A673 (cell line): ENCODE measurements around the gene CCM2. TPM values are rescaled to one million over a fixed set of nuclear protein-coding genes. Genes with fewer than 3 reads are reported as not detected.

ENCODE experiments used
- BruUV-seq: library from RNA; stranded (reverse); fragments of 400-500 nt; replicated peaks from 2 replicates; lab custom pipeline; 2021; lab: Mats Ljungman, UMichigan
- CTCF ChIA-PET: fragments of 300-600 bp; sonication (Branson Sonifier 250); formaldehyde crosslinking; loops from one replicate; lab custom pipeline; 2022; ENCODE audit warnings: antibody characterized with exemption; lab: Charles Lee
- POLR2A ChIA-PET: fragments of 300-600 bp; sonication (Branson Sonifier 250); formaldehyde crosslinking; loops from one replicate; lab custom pipeline; 2022; ENCODE audit warnings: antibody characterized with exemption; ENCODE audit not compliant: low non-redundant PET; lab: Charles Lee
- DNase-seq: peaks from one replicate; pipeline ENCODE4 v3.0.0-alpha.2; 2015; ENCODE audit warnings: low spot score
- H3K27ac ChIP-seq: fragments of 200-600 bp; sonication (generic); 2 replicates; pipeline ENCODE4 v1.5.1; 2016; ENCODE audit warnings: mixed run types, low read depth, mild to moderate bottlenecking, mixed read lengths, antibody characterized with exemption, low read length; ENCODE audit not compliant: poor library complexity, severe bottlenecking
- H3K27me3 ChIP-seq: fragments of 200-600 bp; sonication (generic); replicated peaks from 2 replicates; pipeline ENCODE4 v1.6.1; 2017; ENCODE audit warnings: mixed run types, low read depth, mild to moderate bottlenecking, mixed read lengths, antibody characterized with exemption, low read length; ENCODE audit not compliant: insufficient read depth, poor library complexity
- H3K36me3 ChIP-seq: fragments of 200-600 bp; sonication (generic); 2 replicates; pipeline ENCODE4 v1.6.1; 2016; ENCODE audit warnings: mixed run types, mild to moderate bottlenecking, mixed read lengths, antibody characterized with exemption, low read length; ENCODE audit not compliant: insufficient read depth, poor library complexity, severe bottlenecking
- H3K4me1 ChIP-seq: fragments of 200-600 bp; sonication (generic); 2 replicates; pipeline ENCODE4 v1.6.1; 2017; ENCODE audit warnings: mixed run types, mild to moderate bottlenecking, mixed read lengths, antibody characterized with exemption, low read length; ENCODE audit not compliant: insufficient read depth, poor library complexity, severe bottlenecking
- H3K4me3 ChIP-seq: fragments of 200-600 bp; sonication (generic); 2 replicates; pipeline ENCODE4 v1.5.1; 2016; ENCODE audit warnings: low read depth, mixed run types, mild to moderate bottlenecking, mixed read lengths, low read length; ENCODE audit not compliant: poor library complexity, severe bottlenecking
- H3K9me3 ChIP-seq: fragments of 200-600 bp; sonication (generic); 2 replicates; pipeline ENCODE4 v1.6.1; 2016; ENCODE audit warnings: mixed run types, low read depth, mild to moderate bottlenecking, mixed read lengths, antibody characterized with exemption, low read length; ENCODE audit not compliant: poor library complexity, severe bottlenecking
- EZH2 ChIP-seq: fragments of 200-600 bp; sonication (generic); IDR thresholded peaks from 2 replicates; pipeline ENCODE4 v1.6.1; 2017; ENCODE audit warnings: borderline replicate concordance, low read depth, mild to moderate bottlenecking, mixed read lengths, antibody characterized with exemption, low read length; ENCODE audit not compliant: poor library complexity, severe bottlenecking
- intact Hi-C: fragments of 100-400 bp; cut with micrococcal nuclease; formaldehyde crosslinking; loops from one replicate; pipeline ENCODE4 v1.10.0; 2022; ENCODE audit not compliant: unreplicated experiment
- total RNA-seq: library from RNA; stranded (reverse); gene quantifications from 2 replicates; pipeline ENCODE4 v1.2.3, GENCODE V29; 2021
- TF ChIP-seq, protein P1 (sequence below): fragments of 300-800, 200-600 bp; sonication (generic); conservative IDR thresholded peaks from 2 replicates; pipeline ENCODE4 v1.5.1; 2017; ENCODE audit warnings: low read depth, mild to moderate bottlenecking, antibody characterized with exemption, low read length, moderate library complexity, mixed read lengths

CCM2 gene
- total RNA-seq, 1 experiment from 2014 or later = 35.2 TPM

DNA sequence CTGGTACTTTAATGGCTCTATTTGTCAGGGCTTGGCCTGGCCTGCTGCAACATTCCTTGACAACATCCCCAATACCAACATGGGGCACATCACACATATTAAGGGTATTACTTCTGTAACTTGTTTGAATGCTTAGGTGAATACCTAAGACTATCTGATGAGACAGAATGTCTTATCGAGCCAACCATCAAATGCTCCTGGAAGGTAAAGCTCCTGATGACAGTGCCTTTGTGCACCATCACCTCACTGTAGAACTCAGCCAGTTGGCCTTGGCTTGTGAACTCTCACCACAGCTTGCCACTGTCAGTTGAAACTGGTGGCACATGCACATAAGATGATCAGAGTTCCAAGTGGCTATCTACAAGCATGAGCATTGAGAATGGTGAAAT lies 17.5 kb upstream of the CCM2 start:
- intact Hi-C loops = loop anchor here (5.0 to 10.0 kb wide), 3 partner anchors 95 to 155 kb away; partner anchors contain the start of gene PURB
- no peaks in the 10 kb centered on the region for H3K9me3 ChIP-seq
- no TSS peak for BruUV-seq

GRCh38 chr7:44982970-44983369 lies 17.0 kb upstream of the CCM2 start:
- H3K36me3 ChIP-seq = peaks cover 38% of the 10 kb centered on the region
- POLR2A ChIA-PET = no interaction called here
- peaks cover 33% of the 10 kb centered on the region for H3K4me1 ChIP-seq
- CTCF ChIA-PET = no interaction called here
- intact Hi-C loops = loop anchor here (5.0 to 10.0 kb wide), 3 partner anchors 96 to 154 kb away; partner anchors contain the start of gene PURB
- H3K9me3 ChIP-seq = no peaks in the 10 kb centered on the region
- H3K27ac ChIP-seq = peak overlapping the region; percentile 48
- no peak overlapping the region for H3K4me3 ChIP-seq
- no peak for DNase-seq
- H3K27me3 ChIP-seq = no peaks in the 10 kb centered on the region
- no TSS peak for BruUV-seq
- TF ChIP-seq EZH2 = no peak
- TF ChIP-seq, protein P1, sequence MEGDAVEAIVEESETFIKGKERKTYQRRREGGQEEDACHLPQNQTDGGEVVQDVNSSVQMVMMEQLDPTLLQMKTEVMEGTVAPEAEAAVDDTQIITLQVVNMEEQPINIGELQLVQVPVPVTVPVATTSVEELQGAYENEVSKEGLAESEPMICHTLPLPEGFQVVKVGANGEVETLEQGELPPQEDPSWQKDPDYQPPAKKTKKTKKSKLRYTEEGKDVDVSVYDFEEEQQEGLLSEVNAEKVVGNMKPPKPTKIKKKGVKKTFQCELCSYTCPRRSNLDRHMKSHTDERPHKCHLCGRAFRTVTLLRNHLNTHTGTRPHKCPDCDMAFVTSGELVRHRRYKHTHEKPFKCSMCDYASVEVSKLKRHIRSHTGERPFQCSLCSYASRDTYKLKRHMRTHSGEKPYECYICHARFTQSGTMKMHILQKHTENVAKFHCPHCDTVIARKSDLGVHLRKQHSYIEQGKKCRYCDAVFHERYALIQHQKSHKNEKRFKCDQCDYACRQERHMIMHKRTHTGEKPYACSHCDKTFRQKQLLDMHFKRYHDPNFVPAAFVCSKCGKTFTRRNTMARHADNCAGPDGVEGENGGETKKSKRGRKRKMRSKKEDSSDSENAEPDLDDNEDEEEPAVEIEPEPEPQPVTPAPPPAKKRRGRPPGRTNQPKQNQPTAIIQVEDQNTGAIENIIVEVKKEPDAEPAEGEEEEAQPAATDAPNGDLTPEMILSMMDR = no peak

More for the DNA sequence above, 17.5 kb upstream of the CCM2 start:
- ChIA-PET CTCF (interaction anchor here (0.6 kb wide), 1 partner anchor 57 kb away, joined by 7 read pairs; no protein-coding TSS in a partner anchor), POLR2A (interaction anchor here (0.7 kb wide), 1 partner anchor 96 kb away, joined by 9 read pairs; no protein-coding TSS in a partner anchor)
- Histone ChIP-seq H3K36me3 (peaks cover 38% of the 10 kb centered on the region), H3K27ac (peak overlapping the region; percentile 48), H3K4me1 (peaks cover 37% of the 10 kb centered on the region), H3K27me3 (no peaks in the 10 kb centered on the region), H3K4me3 (no peak overlapping the region)
- DNase-seq = no peak
- no peak for TF ChIP-seq EZH2
- TF ChIP-seq, protein P1 = no peak

GRCh38 chr7:44983742-44984477 lies 16.1 kb upstream of the CCM2 start:
- Histone ChIP-seq H3K27ac (peak overlapping the region; percentile 96), H3K4me3 (peak overlapping the region; percentile 74), H3K36me3 (peaks cover 38% of the 10 kb centered on the region), H3K9me3 (no peaks in the 10 kb centered on the region), H3K27me3 (no peaks in the 10 kb centered on the region), H3K4me1 (peaks cover 32% of the 10 kb centered on the region)
- CTCF ChIA-PET = no interaction called here
- no TSS peak for BruUV-seq
- intact Hi-C loops = loop anchor here (5.0 to 10.0 kb wide), 3 partner anchors 97 to 153 kb away; partner anchors contain the start of gene PURB
- TF ChIP-seq, protein P1 = no peak
- no peak for TF ChIP-seq EZH2
- POLR2A ChIA-PET = interaction anchor here (1.2 kb wide), 1 partner anchor 11 kb away, joined by 7 read pairs; no protein-coding TSS in a partner anchor
- no peak for DNase-seq
